AML-193 (cell line): ENCODE results near the gene EXOSC1.

ENCODE experiments used
- DNase-seq, 2 experiments: peaks; one replicate each; lab custom pipeline; 2025; lab: John Stamatoyannopoulos, UW

The EXOSC1 gene

DNA sequence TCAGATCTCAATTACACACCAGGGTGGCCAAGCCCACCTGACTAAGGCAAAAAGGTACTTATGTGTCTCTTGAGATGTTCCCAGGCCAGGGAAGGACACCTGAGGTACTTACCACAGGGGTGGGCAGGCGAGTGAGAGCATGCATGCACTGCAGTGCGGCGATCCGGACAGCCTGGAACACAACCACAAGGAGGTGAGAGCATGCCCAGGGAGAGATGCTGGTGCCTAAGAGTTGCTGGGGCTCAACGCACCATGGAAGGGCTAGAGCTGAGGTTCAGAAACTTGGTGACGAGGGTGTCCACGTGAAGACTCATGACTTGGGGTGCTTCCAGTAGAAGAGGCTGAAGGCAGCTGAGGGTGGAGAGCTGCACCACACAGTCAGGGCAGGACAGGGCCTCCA lies 13.3 kb upstream of the EXOSC1 start:
- no peak for DNase-seq

DNA sequence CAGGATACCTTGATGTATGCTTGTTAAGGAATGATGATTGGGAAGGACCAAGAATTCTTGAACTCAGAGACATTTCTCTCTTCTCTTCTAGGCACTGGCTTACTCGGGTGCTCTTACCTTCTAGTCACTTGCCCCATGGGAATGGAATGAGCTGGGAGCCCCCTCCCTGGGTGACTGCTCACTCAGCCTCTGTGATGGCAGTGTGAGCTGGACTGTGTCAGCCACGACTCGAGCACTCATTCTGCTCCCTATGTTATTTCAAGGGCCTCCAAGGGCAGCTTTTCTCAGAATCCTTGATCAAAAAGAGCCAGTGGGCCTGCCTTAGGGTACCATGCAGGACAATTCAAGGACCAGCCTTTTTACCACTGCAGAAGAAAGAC lies 10.9 kb upstream of the EXOSC1 start:
- DNase-seq: no peak

DNA sequence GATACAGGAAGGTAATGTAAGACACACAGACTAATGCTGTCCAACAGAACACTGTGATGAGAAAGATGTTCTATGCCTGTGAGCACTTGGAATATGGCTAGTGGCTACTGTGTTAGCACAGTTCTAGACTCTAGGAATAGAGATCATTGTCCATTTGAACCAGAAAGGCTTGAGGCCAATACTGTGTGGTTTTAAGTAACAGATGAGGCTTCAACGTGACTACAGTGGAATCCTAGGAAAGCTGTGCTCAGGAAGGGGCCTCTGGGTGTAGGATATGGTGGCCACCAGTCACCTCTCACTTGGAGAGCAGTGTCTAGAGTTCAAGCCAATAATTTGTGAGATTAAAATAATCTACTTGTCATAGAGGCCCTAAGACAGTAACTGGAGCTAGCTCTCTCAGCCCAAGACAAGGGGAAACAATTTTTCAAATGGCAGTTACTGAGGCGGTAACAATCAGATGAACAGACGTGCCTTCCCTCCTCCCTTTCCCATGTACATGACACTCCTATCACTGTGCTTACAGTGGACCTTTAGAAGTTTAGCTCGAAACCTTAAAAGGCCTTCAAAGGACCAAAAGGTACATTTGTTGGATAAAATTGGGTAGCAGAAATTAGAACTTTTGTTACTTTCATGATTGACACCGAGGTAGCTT lies 10.4 kb upstream of the EXOSC1 start:
- no peak for DNase-seq

DNA sequence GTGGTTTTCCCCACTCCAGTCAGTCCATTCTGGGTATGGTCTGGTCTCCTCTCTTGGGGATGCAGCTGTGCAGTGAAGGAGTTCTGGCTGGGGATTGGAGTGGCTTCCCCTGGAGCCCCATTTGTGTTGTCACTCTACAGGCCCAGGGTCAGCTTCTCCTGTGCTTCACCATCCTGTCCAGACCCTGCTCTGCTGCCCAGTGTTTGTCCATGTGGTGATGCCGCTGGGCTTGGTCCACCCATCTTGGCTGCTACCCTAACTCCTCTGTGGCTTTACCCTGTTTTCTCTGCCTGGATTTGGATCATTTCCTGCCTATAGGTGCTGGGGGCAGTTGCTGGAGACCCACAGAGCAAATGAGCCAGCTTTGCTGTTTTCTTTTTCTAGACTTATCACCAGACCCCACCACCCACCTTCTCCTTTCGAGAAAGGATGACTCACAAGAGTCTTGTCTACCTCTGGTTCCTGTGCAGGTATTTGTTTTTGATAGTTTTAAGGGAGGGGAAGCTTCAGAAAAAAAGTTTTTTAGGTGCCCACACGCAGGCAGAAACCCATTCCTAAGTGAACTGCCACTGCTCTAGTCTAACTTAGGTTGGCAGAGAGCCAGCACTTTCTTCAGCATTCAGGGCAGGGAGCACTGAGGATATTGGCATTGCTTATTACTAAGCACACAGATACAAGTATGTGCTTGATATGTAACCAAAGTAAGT lies 8.7 kb upstream of the EXOSC1 start:
- no peak for DNase-seq

DNA sequence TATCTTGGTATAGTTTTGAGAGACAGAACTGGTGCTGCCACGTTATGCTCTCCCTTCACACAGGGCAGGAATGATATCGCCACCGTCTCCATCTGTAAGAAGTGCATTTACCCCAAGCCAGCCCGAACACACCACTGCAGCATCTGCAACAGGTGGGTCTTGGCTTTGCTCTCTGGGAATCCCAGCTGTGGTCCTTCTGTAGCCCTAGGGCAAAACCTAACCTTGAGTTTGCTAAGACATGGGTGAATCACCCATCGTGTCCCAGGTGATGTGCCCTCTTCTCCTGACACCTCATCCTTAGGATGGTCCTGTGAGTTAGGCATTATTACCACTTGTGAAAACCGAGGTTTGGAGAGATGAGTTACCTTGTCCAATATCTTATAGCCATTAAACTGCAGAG lies 6.5 kb upstream of the EXOSC1 start:
- no peak for DNase-seq

DNA sequence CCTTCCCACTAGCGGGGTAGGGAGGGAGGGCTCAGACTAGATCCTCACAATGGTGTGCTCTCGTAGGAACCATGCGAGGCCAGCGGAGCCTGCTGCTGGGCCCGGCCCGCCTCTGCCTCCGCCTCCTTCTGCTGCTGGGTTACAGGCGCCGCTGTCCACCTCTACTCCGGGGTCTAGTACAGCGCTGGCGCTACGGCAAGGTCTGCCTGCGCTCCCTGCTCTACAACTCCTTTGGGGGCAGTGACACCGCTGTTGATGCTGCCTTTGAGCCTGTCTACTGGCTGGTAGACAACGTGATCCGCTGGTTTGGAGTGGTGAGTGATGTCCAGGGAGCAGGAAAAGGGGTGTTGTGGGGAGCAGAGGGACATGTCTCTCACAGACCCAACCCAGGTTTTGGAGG lies 5.8 kb upstream of the EXOSC1 start:
- DNase-seq: no peak

DNA sequence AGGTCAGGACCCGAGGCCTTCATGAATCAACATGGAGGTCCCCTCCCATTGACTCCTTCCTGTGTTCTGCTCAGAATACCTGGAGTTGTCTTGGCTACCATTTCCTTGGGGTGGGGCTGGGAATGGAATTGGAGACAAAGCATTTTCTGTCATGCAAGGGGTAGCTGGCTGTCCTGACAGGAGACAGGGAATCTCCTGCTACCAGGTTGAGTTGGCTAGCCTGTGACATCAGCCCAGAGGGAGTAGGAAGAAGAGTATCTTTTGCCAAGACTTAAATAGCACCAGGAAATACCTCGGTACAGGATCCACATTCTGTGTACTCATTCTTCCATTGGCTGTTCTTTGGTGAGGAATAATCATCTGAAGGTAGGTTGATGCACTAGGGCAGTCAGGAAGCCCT lies 5.0 kb upstream of the EXOSC1 start:
- no peak for DNase-seq

DNA sequence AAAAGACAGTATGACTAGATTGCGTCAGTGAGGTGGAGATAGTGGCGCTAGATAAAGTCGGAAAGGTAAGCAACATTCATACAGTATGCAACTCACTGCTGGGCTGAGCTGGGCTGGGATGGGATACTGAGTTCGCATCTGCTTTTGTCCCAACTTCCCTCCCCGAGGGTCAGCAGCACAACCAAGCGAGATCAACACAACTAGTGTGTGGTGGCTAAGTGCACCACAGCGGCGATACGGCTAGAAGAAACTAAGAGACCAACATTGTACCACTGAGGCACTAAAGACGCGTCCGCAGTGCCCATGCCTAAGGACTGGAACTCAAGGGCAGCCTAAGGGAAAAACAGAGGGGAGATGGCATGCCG lies 467 bp downstream of the EXOSC1 start:
- no peak for DNase-seq

DNA sequence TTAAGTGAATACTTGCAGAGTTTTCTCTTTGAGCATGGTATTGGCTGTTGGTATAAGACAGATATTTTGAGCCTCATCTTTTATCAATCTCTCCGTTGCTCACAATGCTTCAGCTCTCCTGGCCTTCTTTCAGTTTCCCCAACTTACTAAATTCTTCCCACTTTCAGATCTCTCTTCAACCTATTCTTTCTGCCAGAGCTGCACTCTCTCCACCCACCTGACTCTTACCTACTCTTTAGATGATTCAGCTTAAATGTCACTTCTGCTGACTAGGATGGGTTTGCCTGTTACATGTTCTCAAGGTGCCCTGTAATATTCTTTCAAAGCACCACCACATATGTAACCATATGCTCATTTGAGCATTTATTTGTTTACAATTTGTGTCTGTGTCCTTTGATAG lies 1.6 kb downstream of the EXOSC1 start:
- no peak for DNase-seq

DNA sequence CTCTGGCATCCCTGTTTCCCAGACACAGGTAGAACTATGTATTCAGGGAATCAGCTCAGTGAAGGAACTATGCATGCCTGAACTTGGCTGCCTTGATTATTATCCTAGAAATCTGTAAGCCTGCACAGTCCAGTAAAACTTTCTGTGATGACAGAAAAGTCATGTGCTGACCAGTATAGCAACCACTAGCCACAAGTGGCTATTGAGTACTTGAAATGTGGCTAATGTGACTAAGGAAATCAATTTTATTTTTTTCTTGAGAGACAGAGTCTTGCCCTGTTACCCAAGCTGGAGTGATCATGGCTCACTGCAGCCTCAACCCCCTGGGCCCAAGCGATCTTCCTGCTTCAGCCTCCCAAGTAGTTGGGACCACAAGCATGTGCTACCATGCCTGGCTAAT lies 3.5 kb downstream of the EXOSC1 start:
- no peak for DNase-seq

DNA sequence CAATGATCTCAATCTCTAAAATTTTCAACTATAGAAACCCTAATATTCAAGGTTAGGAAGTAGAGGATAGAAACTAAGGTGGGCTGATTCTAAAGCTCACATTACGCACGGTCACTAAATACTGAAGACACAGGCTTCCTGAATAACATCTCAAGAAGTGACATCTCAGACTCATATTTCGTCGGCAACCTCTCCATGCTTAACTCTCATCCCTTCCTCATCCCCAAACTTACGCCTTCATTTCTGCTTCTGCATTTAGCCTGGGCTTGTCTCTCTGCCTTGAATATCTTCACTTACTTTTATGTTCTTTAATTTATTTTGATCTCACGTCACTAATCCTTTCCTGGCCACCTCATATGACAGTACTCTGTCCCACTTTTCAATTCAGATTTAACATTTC lies 10.6 kb downstream of the EXOSC1 start:
- DNase-seq: no peak

DNA sequence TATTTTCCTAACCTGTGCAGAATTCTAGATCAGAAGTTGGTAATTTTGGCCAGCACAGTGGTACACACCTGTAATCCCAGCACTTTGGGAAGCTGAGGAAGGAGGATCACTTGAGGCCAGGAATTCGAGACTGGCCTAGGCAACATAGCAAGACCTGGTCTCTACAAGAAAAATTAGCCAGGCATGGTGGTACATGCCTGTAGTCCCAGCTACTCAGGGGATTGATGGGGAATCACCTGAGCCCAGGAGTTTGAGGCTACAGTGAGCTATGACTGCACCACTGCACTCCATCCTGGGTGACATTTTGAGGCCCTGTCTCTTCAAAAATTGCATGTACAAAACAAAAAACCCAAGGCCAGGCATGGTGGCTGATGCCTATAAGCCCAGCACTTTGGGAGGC lies 11.2 kb downstream of the EXOSC1 start:
- no peak for DNase-seq

DNA sequence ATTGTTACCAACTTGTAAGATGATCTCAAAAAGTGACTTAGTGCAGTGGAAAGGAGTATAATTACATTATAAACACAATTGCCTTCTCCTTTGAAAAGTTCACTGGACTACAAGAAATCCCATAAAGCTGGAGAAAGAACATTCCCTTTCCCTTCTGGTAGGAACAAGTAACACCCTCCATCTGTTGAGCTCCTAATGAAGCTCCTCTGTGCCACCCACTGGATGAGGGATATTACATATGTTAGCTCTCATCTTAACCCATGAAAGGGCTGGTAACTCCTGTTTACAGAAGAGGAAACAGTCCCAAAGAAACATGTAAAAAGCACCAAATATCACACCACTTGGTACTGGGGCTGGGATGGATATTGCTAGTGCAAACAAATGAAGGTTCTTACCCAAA lies 11.8 kb downstream of the EXOSC1 start:
- peak in 1 of 2 experiments; percentile 7 for DNase-seq

DNA sequence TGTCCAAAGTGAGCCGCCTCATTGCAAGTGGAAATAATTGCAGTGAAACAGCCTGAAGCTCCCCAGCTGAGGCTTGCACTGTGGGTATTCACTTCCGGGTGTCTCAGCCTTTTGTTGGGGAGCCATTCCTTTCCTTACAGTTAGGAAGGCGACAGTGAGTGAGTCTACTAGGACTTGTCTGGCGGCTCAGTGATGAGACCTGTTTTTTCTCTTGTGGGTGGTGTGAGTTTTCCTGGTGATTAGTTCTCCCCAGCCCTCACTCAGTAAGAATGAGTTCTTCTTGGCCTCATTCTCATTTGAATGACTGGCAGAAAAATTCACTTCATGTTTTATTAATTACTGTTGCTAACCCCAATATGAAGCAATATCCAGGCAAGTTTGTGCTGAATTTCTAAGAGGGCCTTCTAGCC lies 17.2 kb downstream of the EXOSC1 start:
- peak; percentile 76 to 78 for DNase-seq

DNA sequence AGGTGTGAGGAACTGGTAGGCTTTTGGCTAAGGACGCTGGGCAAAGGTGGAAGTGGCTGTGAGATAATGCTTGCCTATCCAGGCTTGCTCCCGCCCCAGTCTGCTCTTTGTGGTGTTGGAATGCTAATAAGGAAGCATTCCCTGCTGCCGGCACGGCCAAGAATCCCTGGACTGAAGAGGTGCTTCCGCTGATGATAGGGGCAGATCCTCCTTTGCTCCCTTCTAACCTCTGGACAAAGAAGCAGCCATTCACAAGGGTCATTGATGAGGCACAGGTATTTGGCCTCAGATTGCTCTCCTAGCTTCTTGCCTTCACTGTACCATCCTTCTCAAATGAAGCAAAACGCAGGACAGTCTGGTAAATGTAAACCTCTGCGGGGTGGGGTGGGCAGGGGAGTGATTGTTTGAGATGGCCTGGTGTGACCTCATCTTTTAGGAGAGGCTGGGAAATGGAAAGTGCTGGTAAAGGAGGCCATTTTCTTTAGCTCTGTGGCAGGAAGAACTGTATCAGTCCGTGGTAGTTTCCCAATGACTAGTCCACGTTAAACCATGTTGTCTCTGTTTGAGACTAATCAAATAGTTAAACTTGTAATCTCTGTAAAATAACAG lies 18.1 kb downstream of the EXOSC1 start:
- DNase-seq: peak in 1 of 2 experiments; percentile 9

DNA sequence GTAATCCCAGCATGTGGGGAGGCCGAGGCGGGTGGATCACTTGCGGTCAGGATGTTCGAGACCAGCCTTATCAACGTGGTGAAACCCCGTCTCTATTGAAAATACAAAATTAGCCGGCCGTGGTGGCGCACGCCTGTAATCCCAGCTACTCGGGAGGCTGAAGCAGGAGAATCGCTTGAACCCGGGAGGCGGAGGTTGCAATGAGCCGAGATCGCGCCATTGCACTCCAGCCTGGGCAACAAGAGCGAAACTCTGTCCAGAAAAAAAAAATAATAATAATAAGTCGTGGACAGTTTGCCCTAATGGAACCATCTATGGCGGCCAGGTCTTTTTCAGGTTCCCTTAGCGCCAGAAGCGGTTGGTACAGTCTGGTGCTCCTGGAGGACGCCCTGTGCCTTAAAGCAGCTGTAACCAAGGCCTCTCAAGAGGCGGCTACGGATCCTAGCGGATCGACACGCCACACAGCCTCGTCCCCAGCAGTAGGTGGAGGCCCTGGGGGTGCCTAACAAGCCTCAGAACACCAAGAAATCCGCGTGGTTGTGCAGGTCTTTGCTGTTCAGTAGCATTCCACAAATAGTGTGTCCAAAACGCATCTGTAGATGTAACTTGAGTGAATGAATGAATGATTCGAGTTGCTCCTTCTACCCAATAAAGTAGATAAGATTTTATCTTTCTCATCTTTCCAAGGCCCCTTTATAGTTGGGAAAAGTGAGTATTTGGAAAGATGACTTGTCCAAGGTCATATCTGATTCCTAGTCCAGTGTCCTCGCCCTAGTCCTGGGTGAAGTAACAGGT lies 18.8 kb downstream of the EXOSC1 start:
- DNase-seq: no peak

DNA sequence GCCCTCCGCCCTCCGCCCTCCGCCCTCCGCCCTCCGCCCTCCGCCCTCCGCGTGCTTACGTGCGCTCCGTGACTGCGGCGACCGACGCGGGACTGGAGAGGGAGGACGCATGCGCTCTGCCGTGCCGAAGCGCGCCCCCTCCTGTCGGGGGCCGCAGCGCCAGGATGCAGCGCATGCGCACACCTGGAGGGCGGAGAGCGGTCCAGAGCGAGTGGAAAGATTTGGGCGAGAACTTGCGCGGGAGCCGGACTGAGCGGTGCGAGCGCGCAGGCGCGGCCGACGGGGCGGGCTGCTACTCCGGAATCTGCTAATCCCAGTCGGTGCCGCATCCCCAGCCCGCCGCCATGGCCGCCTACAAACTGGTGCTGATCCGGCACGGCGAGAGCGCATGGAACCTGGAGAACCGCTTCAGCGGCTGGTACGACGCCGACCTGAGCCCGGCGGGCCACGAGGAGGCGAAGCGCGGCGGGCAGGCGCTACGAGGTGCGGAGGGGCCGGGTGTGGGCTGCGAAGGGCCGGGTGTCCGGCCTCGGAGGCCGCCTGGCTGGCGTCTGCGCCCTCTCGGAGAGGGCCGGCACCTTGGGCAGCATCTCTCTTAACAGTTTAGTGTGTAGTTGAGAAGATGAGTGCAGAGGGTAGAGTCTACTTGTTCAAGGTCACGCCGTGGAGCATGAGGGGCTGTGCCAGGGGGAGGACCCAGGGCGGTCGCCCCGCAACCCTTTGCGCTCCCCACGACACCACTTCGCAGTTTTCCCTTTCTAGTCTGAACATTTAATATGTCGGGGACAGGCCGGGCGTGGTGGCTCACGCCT lies 19.6 kb downstream of the EXOSC1 start, which contains the start of gene PGAM1:
PGAM1 (plus strand) TSS at position 228 of the 812 bp plus-strand sequence; CDS start at position 345, 117 bp downstream.
- DNase-seq: peak; percentile 89 to 95

DNA sequence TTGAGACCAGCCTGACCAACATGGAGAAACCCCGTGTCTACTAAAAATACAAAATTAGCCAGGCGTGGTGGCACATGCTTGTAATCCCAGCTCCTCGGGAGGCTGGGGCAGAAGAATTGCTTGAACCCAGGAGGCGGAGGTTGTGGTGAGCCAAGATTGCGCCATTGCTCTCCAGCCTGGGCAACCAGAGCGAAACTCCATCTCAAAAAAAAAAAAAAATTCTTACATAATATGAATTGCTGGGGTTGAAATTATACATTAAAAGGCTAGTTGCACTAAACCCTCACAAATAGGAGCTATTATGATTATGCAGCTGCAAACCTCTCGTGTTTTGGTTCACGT lies 22.1 kb downstream of the EXOSC1 start:
- peak; percentile 46 to 58 for DNase-seq

DNA sequence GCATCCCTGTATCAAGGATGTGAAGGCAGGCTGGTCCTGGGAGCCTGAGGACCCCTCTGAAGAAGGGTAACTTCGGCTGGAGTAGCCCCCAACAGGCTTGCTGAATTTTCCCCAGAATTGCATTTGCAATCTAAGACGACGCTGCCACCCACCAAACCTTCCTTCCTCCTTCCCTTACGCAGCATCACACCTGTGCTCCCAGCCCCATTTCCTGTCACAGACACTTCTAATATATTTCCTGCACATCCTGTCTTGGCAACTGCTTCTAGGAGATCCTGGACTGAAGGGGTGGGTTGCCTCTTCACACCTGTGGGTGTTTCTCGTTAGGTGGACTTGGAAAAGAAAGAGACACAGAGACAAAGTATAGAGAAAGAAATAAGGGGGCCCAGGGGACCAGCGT lies 29.2 kb downstream of the EXOSC1 start:
- DNase-seq: no peak

DNA sequence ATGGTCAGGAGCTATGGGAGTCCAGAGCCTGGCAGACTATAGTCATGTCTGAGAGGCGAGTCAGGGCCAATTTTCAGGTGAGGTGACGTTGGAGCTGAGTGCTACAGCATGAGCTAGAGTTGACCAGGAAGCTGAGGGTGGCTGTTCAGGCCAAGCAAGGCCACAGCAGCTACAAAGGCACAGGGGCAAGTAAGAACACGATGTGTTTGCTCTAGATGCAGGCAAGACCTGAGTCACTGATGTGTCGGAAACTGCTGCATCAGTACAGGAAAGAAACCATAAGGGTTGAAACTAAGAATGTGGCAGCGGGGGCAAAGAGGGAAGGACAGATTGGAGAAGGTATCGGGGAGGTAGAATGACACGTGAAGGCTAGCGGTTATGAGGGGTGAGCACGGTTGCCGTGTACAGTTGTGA lies 32.9 kb downstream of the EXOSC1 start:
- DNase-seq: no peak

DNA sequence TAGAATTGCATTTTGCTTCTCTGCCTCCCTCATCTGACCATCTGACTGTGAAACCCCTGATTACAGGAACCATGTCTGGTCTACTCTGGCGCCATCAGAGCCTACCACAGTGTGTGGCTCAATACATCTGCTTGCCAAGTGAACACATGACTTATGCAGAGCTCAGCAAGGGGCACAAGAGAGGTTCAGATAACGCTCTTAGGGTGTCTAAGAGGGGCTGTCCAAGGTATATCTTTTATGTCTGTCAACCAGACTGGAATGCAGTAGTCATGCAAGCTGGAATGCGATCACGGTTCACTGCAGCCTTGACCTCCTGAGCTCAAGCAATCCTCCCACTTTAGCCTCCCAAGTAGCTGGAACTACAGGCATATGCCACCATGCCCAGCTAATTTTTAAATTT lies 34.4 kb downstream of the EXOSC1 start:
- peak; percentile 17 to 27 for DNase-seq

DNA sequence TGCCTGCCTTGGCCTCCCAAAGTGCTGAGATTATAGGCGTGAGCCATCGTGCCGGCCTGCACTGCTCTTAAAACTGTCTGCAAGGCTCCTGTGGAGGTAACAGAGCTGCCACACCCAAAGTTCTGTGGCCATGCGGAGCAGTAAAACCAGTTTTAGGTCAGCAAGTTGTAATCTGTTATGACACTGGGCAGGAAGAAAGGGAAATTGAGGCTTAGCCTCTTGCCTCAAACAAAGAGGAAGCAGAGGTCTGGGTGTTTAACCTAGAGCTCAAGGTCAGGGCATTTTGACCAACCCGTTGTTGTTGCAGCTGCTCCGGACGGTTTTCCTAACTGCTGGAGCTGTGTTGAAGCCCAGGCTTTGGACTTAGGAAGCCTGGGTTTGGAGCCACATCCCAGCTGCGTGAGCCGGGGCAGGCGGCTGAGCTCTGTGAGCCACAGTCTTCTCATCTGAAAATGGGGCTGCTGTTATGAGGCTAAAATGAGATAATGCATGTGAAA lies 37.3 kb downstream of the EXOSC1 start:
- DNase-seq: peak; percentile 48 to 65
